Right ventricle myocardium inferior (tissue), 1 donor: ENCODE measurements around the gene RAD9A. TPM values are rescaled to one million over a fixed set of nuclear protein-coding genes. Genes with fewer than 3 reads are reported as not detected.

Source experiments
- ATAC-seq: fragments of 200-7000 bp; cut with Tn5 transposase; one replicate; pipeline ENCODE4 v1.9.1; 2020; ENCODE audit warnings: mild to moderate bottlenecking, moderate library complexity
- DNase-seq: peaks from one replicate; pipeline ENCODE4 v3.0.0; 2021; ENCODE audit errors: missing footprints
- intact Hi-C: fragments of 100-400 bp; cut with DNase I; formaldehyde crosslinking; loops from one replicate; pipeline ENCODE4 v1.11.0; 2022
- long read RNA-seq: library from polyadenylated mRNA; unstranded; transcript quantifications from one replicate; pipeline ENCODE4 v2.0.0, GENCODE V29; 2021
- total RNA-seq: library from RNA; stranded (reverse); fragmentation: NEBNext Ultra II Directional; extraction: Animal tissue kit (Norgen Biotek cat#: 25700); gene quantifications from one replicate; pipeline ENCODE4 v1.2.1, GENCODE V29; 2021
- donor health status: DM: no; HTN: yes; CAD: no; lungs with severe emphysema.

RAD9A gene
- total RNA-seq = 6.9 TPM
- long read RNA-seq, partial matches to known transcripts = 2 of 3 reads
- long read RNA-seq, other reads (novel, unspliced or antisense) = 0 of 3 reads

DNA sequence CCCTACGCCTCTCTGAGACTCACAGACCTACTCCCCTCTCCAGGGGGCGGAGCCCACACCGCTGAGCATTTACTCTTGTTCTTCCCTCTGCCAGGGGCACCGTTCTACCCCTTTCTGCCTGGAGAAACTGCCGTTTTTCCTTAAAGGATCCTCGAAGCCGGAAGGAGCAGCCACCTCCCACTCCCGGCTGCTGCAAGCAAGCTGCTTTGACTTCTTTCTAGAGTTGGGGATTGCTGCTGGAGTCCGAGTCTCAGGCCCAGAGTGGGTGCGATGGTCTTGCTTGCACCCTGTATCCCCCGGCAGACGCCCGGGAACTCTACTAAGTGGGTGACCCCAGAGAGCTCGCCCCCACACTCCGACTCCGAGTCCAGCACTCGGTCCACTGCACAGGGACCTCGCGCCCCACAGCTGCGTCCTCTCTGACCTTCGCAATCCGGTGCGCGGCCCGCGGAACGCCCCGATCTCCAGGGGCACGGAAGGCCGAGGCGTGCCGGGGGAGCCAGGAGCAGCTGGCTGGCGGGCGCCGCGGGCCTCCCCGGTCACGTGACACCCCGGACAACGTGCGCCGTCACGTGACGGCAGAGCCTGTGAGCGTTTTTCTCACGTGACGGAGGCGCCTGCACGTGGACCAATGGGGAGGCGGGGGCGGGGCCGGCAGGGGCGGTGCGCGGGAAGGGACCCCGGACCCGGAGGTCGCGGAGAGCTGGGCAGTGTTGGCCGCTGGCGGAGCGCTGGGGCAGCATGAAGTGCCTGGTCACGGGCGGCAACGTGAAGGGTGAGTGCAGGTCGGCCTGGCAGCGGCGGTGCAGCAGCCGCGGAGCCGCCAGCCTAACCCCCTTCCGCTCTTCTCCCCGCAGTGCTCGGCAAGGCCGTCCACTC lies at the start of gene RAD9A:
Gene RAD9A (plus strand): TSS at position 683 of the 879 bp plus-strand sequence. CDS start 59 bp downstream, at position 742.
- DNase-seq (peak; percentile 99), ATAC-seq (peak; percentile 89)
- intact Hi-C loops = loop anchor here (2.0 kb wide), 1 partner anchor 115 kb away; no protein-coding TSS in a partner anchor

DNA sequence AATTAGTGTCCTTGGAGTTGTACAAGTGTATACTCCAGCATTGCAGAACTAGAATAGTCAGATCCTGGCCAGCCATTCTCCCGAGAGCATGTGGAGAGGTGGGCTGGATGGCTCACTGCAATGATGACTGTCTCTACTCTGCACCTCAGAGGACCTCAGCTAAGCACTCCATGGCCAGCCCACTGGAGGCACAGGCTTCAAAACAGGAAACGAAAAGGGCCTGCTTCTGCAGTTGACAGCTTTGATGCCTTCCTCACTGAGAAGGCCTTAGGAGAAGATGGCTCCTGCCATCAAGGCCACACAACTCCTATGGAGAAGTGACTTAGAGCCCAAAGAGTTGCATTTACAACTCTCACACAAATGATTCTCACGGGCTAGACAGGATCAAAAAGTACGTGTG lies 47.5 kb upstream of the RAD9A start:
- intact Hi-C loops = no loop called here
- DNase-seq = no peak
- no peak for ATAC-seq

DNA sequence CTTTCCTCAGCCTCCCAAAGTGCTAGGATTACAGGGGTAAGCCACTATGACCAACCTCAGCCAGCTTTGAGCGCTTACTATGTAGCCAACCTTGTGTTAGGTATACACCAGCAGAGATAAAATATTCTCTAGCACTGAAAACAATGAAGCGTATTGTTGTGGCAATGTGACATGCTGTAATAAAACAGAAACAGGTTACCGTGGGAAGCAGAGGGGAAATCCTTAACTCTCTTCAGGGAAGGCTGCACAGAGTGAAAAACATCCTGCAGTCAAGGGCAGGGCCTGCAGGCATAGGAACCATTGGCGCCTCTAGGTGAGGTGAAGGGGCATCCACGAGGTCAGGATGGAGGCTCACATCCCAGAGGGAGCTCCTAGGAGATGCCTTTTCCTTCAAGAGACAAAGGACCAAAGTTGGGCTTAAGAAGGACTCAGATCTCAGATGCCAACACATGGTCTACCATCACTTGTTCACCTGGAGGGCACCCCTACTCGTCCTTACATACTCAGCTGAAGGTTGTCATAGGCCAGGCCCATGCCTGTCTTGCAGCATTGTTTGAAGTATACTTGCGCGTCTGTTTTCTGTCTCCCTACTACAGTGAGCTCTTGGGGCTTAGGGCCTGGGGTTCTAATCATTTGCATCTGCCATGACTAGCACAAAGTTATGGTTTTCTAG lies 46.4 kb upstream of the RAD9A start:
- no peak for DNase-seq
- intact Hi-C loops = no loop called here
- no peak for ATAC-seq

DNA sequence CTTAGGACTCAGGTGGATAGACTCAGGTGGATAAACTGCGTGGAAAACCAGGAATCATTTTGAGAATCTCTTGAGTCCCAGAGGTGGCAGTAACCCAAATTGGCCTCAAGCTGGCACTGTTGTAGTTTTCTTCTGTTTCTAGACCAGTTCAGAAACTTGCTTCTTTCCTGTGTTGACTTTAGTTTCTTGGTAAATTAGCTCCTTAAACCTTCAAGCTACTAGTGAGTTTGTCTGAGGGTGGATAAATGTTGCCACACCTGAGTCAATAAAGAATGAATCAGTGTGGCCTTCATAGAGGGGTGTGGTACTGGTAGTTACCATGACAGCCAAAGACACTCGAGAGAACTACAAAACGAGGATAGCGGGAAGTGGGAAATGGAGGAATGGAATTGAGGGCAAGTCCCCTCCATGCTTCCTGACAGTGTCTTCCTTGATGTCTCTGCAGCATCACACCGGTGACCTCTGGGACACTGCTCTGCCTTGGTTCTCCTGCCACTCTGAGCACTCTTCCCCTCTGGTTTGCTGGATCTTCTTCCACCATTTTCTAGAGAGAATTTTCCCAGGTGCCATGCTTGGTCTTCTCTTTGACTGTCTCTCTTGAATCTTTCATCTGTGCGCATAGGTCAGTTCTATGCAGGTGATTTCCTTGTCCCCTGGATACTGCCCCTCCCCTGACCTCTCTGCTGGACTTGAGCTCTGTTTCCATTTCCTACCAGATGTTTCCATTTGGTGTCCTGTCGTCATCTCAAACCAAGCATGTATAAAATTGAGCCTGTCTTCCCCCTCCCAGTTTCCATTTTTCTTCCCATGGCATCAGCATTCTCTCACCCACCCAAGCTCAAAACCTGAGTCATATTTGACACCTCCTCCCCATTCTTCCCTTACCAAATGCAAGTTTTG lies 45.6 kb upstream of the RAD9A start:
- intact Hi-C loops = no loop called here
- no peak for DNase-seq
- no peak for ATAC-seq

DNA sequence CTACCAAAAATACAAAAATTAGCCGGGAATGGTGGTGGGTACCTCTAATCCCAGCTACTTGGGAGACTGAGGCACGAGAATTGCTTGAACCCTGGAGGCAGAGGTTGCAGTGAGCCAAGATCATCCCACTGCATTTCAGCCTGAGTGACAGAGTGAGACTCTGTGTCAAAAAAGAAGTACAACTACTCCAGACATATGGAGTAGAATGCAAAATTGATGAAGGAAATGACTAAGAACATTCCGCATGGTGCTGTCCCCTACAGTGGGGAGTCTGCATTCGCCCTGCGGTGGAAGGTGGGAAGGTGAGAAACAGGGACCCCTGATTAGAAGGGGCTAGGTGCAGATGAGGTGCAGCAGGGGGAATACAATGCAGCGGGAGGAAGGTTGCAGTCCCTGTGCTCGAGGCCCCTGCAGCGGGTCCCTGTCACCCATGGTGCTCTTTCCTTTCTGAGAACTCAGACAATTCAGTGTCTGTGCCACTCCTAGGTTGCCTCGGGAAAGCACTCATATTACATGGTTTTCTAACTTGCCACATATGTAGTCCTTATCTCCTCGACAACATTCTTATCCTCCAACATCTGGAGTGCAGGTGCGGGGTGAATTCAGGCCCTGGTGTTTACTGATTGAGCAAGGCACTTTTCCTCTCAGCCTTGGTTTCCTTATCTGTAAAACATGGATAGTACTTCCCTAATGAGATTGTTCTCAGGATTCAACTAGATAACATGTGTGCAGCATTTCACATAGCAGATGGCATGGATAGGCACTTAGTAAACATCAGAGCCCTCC lies 43.6 kb upstream of the RAD9A start:
- ATAC-seq (no peak), DNase-seq (no peak)
- intact Hi-C loops = no loop called here

DNA sequence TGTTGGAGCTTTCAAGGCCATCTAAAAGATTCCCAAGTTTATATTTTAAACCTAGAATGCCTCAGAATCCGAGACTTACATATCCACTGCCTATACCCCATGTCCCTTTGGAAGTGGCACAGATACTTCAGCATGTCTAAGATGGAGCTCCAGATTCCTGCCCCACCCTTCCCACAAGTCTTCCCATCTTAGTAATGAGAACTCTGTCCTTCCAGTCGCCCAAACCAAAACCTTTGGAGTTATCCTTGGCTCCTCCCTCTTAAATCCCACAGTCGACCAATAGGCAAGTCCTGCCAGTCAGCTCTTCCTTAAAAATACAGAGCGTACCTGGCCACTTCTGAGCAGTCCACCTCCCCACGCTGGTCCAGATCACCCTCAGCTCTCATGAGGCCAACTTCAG lies 42.8 kb upstream of the RAD9A start:
- no peak for DNase-seq
- intact Hi-C loops = no loop called here
- ATAC-seq = no peak

DNA sequence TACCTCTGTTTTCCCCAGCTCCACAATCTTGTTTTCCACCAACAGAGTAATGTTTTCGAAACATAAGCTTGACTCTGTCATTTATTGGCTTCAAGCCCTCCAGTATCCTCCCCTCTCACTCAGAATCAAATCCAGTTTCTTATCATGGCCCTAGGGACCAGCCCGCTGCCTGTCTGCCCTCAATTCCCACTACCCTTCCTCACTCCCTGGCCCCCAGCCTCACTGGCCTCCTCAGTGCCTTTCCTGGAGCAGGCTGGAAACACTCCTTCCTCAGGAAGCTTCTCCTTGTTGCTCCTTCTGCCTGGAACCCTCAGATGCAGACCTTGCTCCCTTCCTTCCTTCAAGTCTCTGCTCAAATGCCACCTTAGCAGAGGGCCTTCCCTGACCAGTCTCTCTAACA lies 42.3 kb upstream of the RAD9A start:
- DNase-seq = no peak
- intact Hi-C loops = no loop called here
- ATAC-seq = no peak

DNA sequence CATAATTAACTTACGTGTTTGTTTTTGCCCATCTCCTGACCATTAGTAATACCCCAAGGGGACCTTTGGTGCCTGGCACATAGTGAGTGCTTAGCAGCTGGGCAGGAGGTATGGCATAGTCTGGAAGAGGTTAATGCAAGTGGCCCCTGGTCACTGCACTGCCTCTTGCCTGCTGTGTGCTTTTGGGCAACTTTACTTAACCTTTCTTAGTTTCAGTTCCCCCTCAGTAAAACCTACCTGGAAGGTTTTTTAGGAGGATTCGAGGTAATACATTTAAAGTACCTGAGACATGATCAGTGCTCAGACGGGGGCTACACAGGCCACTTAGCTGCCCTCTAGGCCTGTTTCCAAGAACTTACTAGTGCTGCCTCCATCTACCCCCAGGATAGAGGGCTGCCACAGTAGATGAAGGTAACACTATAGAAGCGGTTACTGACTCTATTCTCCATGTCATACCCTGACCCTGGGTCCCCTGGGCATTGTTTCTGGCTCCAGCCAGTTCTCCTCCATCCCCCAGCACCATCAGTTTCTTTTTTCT lies 41.8 kb upstream of the RAD9A start:
- intact Hi-C loops = loop anchor here (5.0 kb wide), 1 partner anchor 157 kb away; the partner anchor contains the start of genes CDK2AP2 and PITPNM1
- DNase-seq = no peak
- ATAC-seq = no peak

DNA sequence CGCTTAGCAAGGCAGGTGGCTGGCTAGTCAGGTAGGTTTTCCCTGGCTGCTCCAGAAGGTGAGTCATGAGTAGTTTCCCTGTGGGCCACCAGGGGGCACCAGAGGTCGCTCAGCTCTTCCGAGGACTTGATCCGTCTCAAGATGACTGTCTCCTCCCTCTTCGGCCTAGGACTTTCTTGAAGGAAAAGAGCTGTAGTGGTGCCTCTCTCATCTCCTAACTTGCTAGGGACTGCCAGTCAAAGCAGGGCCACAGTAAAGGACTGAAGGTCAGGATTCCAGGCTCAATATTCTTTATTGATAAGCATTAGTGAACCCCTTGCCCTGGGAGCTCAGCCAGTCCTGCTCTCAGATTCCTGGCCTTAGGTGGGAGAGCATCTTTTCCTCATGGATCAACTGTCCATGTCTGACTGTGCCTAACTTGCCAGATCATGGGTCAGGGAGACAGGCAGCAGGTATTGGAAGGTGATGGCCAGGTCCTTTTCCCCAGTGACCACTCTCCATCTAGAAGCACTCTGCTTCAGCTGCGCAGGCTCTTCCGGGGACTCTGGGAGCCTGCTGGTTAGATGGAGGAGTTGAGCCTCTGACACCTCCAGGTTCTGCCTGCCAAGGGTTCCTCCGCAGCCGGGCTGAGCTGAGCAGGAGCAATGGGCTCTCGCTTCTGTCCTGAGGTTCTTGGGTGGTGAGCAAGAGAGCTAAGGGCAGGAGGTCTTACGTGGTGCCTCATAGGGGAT lies 40.3 kb upstream of the RAD9A start:
- DNase-seq (no peak), ATAC-seq (no peak)
- intact Hi-C loops = loop anchor here (5.0 kb wide), 1 partner anchor 156 kb away; the partner anchor contains the start of genes CDK2AP2 and PITPNM1

DNA sequence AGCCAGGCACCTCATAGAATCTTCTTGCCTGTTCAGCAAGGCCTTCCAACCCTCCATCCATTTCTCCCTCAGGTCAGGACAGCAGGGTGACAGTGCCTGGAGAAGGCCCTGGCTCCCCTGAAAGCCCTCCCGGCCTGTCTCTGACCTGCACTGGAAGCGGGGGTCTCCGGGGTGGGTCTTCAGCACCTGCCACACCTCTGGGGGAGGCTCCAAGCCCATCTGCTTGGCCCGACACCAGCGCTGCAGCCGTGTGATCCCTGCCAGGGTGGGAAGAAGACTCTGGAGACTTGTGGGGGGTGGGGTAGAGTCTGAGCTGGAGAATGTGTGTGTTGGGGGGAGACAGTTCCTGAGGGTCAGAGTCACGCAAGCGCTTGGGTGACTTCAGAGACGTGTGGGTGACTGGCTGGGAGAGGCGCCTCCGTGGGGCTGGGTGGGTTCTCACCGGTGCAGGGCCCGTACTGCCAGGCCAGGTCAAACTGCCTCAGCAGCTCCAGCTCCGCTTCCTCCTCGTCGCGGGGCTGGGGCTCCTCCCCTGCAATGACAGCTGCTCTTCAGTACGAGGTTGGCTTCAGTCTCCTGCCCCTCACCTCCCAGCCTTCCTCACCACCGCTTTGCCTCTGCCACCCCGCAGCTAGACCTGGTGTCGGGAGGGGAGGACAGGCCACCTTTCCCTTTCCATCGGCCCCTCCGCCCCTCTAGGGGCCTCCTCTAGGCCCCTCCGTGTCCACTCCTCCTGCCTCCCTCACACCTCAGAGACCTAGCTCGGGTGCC lies 39.1 kb upstream of the RAD9A start:
- intact Hi-C loops = loop anchor here (5.0 kb wide), 1 partner anchor 155 kb away; the partner anchor contains the start of genes CDK2AP2 and PITPNM1
- peak; percentile 80 for DNase-seq
- peak; percentile 8 for ATAC-seq

DNA sequence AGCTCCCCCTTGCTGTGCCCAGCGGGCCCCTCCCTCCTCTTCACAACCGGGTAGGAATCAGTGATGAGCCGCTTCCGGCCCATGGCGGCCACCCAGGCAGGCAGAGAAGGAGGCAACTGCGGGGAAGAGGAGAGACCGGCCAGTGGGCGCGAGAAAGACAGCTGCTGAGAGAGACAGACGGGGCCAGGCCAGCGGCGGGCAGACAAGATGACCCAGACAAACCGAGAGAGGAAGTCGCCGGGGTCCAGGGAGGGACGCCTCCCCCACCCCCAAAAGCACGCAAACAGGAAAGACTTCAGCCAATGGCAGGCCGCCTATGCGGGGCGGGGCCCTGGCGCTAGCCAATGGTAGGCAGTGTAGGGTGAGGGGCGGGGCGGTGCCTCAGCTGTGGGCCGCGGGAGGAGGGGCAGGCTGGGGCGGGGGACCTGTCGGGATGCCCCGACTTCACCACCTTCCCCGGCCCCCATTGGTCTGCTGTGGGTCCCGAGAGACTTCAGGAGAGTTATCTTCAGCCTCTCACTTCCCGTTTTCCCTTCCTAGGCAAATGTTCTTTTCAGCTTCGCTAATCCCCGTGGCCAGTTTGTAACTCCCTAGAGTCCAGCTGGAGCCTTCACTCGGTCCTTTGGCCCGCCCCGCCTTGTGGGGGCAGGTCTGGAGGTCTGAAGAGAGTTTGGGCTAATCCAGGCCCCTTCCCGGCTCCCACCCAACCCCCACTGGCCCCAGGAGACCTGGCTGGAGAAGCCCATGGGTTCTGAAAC lies 38.3 kb upstream of the RAD9A start, which contains the start of gene POLD4:
Gene POLD4 (minus strand): TSS at position 230 of the 758 bp plus-strand sequence. CDS start 147 bp downstream, at position 83.
- intact Hi-C loops = loop anchor here (5.0 kb wide), 1 partner anchor 154 kb away; the partner anchor contains the start of genes CDK2AP2 and PITPNM1
- ATAC-seq = peak; percentile 95

DNA sequence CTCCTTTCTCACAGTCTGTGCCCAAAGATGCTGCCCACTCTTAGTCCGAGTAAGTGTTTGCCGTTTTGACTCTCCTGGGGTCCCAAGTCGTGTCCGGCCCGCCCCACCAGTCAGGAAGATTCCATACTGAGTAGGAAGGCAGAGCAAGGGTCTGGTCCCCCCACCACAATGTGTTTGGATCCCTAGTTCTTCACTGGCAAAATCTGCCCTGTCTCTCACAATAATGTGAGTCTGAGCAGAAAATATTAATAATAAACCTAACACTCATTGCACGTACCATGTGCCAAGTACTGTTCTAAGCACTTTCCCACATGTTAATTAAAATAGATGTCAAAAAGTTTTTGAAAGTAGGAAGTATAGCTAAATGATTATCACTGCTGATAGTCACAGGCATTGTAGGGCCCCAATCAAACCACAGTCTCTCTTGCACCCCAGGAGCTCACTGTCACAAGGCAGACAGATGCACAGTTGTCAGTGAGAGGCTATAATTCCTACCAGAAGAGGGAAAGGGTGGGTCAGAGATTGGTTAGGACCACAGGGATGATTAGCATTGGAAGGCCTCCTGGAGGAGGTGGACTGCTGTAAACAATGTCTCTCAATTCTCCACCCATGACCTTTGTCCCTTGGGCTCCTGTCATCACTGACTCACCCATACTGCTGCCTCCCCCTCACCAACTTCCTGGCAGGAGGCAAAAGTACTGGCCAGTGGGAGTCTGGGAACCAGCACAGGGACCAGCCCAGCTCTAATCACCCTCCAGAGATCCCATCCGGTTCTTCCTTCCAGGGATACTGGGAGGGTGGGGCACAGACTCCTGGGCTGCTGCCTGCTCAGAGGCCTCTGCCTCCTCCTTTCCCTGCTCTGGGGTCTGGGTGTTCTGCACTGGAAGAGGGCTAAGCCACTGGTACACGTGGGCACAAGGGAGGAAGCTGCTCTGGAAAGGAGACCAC lies 37.4 kb upstream of the RAD9A start:
- intact Hi-C loops = loop anchor here (5.0 kb wide), 1 partner anchor 153 kb away; the partner anchor contains the start of genes CDK2AP2 and PITPNM1
- DNase-seq (no peak), ATAC-seq (peak; percentile 17)

More for the DNA sequence above, 38.3 kb upstream of the RAD9A start, which contains the start of gene POLD4:
- DNase-seq = peak; percentile 100

DNA sequence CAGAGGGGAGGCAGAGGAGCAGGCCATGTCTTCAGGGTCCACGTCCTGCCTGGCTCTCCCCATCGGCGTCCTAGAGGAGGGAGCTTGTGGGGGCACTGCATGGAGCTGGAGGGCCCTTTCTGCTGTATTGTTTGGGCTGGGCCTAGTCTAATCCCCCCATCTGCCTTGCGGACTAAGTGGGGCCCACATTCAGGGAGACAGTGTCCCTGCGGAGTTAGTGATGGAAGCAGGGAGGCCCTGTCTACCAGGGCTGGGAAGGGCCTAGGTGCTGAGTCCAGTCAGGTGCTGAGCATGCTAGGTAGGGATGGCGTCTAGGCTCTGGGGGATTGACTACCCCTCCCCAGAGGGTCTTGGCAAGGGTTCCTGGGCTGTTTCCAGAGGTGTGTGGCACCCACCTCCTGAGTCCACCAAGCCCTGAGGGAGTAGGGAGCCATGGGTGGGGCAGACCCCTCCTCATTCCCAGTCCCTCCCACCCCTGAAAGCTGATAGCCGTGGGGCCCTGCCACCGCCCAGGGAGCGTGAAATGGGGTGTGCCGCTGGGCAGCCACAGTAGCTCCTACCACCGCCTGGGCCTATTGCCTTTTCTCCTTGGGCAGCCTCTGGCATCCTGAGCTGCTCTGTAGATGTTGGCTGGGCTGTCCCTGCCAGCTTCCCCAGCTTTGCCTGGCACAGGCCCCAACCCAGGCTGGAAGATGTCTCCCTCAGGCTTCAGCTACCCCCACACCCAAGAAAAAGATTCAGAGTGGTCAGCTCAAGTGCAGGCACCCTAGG lies 36.6 kb upstream of the RAD9A start:
- ATAC-seq (no peak), DNase-seq (no peak)
- intact Hi-C loops = no loop called here
